Hepatocyte (in vitro differentiated cells): Measurements from ENCODE around the gene CSTPP1. TPM values are rescaled to one million over a fixed set of nuclear protein-coding genes. Genes with fewer than 3 reads are reported as not detected.
A peak's percentile ranks its signal among the peaks of the same experiment; 100 is the strongest.
"Not testable (repeated sequence)": the region's sequence is repeated elsewhere in the genome, so short reads cannot be mapped to it uniquely, and the experiment has no call there.

Source experiments
- DNase-seq: peaks from one replicate; pipeline ENCODE4 v3.0.0-alpha.2; 2016; ENCODE audit warnings: low spot score
- H2AFZ ChIP-seq: fragments of 200-600 bp; sonication (generic); 2 replicates; pipeline ENCODE4 v1.6.0; 2016; ENCODE audit warnings: antibody characterized with exemption, mild to moderate bottlenecking
- H3K27ac ChIP-seq: fragments of 200-600 bp; sonication (generic); 2 replicates; pipeline ENCODE4 v1.5.1; 2016; ENCODE audit warnings: mild to moderate bottlenecking
- H3K27me3 ChIP-seq: fragments of 200-600 bp; sonication (generic); 2 replicates; pipeline ENCODE4 v1.6.1; 2016
- H3K36me3 ChIP-seq: fragments of 200-600 bp; sonication (generic); replicated peaks from 2 replicates; pipeline ENCODE4 v1.5.1; 2016; ENCODE audit warnings: low read depth; ENCODE audit not compliant: insufficient read depth
- H3K4me1 ChIP-seq: fragments of 200-600 bp; sonication (generic); 2 replicates; pipeline ENCODE4 v1.5.1; 2016; ENCODE audit warnings: mild to moderate bottlenecking, moderate library complexity; ENCODE audit not compliant: insufficient read depth
- H3K4me2 ChIP-seq: fragments of 200-600 bp; sonication (generic); 2 replicates; pipeline ENCODE4 v1.6.0; 2016
- H3K4me3 ChIP-seq: fragments of 200-600 bp; sonication (generic); 2 replicates; pipeline ENCODE4 v1.5.1; 2016; ENCODE audit warnings: mild to moderate bottlenecking
- H3K79me2 ChIP-seq: fragments of 200-600 bp; sonication (generic); 2 replicates; pipeline ENCODE4 v1.6.0; 2017; ENCODE audit warnings: mild to moderate bottlenecking
- H3K9me2 ChIP-seq: fragments of 200-600 bp; sonication (generic); replicated peaks from 2 replicates; pipeline ENCODE4 v1.6.0; 2017; ENCODE audit warnings: mild to moderate bottlenecking; ENCODE audit not compliant: insufficient read depth
- H3K9me3 ChIP-seq: fragments of 200-600 bp; sonication (generic); 2 replicates; pipeline ENCODE4 v1.5.1; 2016; ENCODE audit warnings: low read depth, mild to moderate bottlenecking
- H4K20me1 ChIP-seq: fragments of 200-600 bp; sonication (generic); 2 replicates; pipeline ENCODE4 v1.6.0; 2016; ENCODE audit warnings: mild to moderate bottlenecking; ENCODE audit not compliant: insufficient read depth, poor library complexity, severe bottlenecking
- EZH2 ChIP-seq: fragments of 200-600 bp; sonication (generic); IDR thresholded peaks from 2 replicates; pipeline ENCODE4 v1.6.1; 2016; ENCODE audit warnings: antibody characterized with exemption, mild to moderate bottlenecking, borderline replicate concordance
- EZH2phosphoT487 ChIP-seq: fragments of 200-600 bp; sonication (generic); IDR thresholded peaks from one replicate; pipeline ENCODE4 v1.6.1; 2018; ENCODE audit warnings: antibody characterized with exemption, mild to moderate bottlenecking, low read depth, moderate library complexity; ENCODE audit not compliant: unreplicated experiment, severe bottlenecking
- WGBS: methylation state at CpG from one replicate; pipeline ENCODE4 v1.1.6; 2016; ENCODE audit warnings: low lambda C conversion rate; ENCODE audit errors: missing lambda C conversion rate; 5-methylcytosine and 5-hydroxymethylcytosine counted together
- polyA plus RNA-seq: library from polyadenylated mRNA; unstranded; fragments of >200 nt; fragmentation: Nextera tagmentation; extraction: Ambion mirVana; gene quantifications from 2 replicates; pipeline ENCODE4 v1.2.1, GENCODE V29; 2016
- total RNA-seq: library from RNA; depleted of rRNA; stranded (reverse); fragments of >200 nt; gene quantifications from 2 replicates; pipeline ENCODE4 v1.2.3, GENCODE V29; 2014
- TF ChIP-seq, protein P1 (sequence below): fragments of 200-600 bp; sonication (generic); IDR thresholded peaks from 2 replicates; pipeline ENCODE4 v1.5.1; 2016; ENCODE audit warnings: antibody characterized with exemption, mild to moderate bottlenecking; ENCODE audit not compliant: poor library complexity

CSTPP1 gene
- total and polyA plus RNA-seq, 2 experiments from 2014 or later = 23.0 to 44.3 TPM

DNA sequence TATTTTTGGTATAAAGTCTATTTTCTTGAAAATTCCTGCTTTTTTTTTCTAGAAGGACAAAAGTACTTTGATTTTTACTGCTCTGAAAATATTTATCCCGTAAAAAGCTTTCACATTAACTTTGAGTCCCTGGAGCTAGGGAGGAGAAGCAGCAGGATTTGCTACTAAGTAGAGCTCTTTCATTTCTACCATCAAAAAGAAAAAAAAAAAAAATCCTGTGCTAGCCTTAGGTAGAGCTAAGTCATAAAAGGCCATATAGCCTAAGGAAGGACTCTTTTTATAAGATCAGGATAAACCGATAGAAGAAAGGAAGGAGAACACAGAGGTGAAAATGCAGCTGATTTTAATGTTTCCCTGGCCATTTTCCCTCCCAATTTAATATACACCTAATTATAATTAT lies 48.0 kb downstream of the CSTPP1 start:
- H3K9me2 ChIP-seq = no peaks in the 10 kb centered on the region
- H3K4me2 ChIP-seq = peak overlapping the region; percentile 36
- no peak for DNase-seq
- H3K4me1 ChIP-seq = peaks cover 4% of the 10 kb centered on the region
- no peaks in the 10 kb centered on the region for H3K36me3 ChIP-seq
- 58% methylated on average over 2 of the region's 2 CpGs for WGBS
- peaks cover 4% of the 10 kb centered on the region for H3K79me2 ChIP-seq
- H3K9me3 ChIP-seq = no peaks in the 10 kb centered on the region
- no peak overlapping the region for H3K27ac ChIP-seq
- H3K4me3 ChIP-seq = no peak overlapping the region
- no peaks in the 10 kb centered on the region for H4K20me1 ChIP-seq
- H3K27me3 ChIP-seq = no peaks in the 10 kb centered on the region
- TF ChIP-seq EZH2 = no peak
- H2AFZ ChIP-seq = no peak overlapping the region

DNA sequence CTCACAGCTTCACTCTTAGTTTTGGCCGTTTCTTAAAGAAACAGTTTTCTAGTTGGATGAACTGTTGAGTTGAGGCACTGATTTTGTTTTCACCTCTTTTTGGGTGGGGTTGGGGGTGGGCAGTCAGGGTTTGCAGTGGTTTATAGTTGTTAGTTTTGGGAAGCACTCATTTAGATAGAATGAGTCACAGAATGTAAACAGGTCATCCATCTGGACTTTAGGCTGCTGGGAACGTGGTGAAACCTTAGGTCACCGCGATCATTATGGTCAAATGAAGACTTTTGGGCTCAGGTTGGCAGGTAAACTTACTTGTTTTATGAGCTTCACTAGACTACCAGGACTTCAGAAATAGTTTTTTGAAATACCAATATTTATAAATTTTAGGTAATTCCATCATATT lies 48.4 kb downstream of the CSTPP1 start:
- Histone ChIP-seq H3K27ac (no peak overlapping the region), H3K4me3 (no peak overlapping the region), H3K9me2 (no peaks in the 10 kb centered on the region), H3K79me2 (peaks cover 4% of the 10 kb centered on the region), H3K4me1 (peaks cover 4% of the 10 kb centered on the region), H2AFZ (no peak overlapping the region), H3K9me3 (no peaks in the 10 kb centered on the region), H3K36me3 (no peaks in the 10 kb centered on the region), H4K20me1 (no peaks in the 10 kb centered on the region), H3K27me3 (no peaks in the 10 kb centered on the region), H3K4me2 (peak overlapping the region; percentile 36)
- no peak for TF ChIP-seq EZH2
- TF ChIP-seq, protein P1, sequence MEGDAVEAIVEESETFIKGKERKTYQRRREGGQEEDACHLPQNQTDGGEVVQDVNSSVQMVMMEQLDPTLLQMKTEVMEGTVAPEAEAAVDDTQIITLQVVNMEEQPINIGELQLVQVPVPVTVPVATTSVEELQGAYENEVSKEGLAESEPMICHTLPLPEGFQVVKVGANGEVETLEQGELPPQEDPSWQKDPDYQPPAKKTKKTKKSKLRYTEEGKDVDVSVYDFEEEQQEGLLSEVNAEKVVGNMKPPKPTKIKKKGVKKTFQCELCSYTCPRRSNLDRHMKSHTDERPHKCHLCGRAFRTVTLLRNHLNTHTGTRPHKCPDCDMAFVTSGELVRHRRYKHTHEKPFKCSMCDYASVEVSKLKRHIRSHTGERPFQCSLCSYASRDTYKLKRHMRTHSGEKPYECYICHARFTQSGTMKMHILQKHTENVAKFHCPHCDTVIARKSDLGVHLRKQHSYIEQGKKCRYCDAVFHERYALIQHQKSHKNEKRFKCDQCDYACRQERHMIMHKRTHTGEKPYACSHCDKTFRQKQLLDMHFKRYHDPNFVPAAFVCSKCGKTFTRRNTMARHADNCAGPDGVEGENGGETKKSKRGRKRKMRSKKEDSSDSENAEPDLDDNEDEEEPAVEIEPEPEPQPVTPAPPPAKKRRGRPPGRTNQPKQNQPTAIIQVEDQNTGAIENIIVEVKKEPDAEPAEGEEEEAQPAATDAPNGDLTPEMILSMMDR = no peak
- no peak for TF ChIP-seq EZH2phosphoT487
- WGBS = 59% methylated on average over 4 of the region's 4 CpGs
- DNase-seq = no peak

DNA sequence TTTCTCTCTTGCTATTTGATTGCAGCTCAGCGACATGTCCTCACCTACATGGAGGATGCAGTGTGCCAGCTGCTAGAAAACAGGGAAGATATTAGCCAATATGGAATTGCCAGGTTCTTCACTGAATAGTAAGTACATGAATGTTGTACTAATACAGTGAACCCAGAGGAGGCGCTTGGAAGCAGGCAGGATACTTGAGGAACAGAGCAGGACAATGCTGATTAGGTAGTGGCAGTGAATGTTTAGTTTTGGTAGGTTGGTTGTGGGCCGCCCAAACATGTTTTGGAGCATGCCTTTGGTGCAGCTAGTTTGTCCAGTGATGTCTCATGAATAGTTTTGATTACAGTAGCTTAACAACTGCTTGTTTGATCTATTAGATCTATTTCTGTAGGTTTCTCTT lies 50.6 kb downstream of the CSTPP1 start:
- WGBS = 95% methylated on average over 3 of the region's 3 CpGs

DNA sequence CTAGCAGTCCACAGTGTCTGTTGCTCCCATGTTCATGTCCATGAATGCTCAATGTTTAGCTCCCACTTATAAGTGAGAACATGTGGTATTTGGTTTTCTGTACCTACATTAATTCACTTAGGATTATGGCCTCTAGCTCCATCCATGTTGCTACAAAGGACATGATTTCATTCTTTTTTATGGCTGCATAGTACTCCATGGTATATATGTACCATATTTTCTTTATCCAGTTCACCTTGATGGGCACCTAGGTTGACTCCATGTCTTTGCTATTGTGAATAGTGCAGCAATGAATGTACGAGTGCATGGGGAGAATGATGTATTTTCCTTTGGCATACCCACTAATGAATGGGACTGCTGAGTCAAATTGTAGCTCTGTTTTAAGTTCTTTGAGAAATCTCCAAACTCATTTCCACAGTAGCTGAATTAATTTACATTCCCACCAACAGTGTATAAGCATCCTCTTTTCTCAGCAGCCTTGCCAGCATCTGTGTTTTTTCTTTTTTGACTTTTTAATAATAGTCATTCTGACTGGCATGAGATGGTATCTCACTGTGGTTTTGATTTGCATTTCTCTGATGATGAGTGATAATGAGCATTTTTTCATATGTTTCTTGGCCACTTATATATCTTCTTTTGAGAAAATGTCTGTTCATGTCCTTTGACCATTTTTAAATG lies 53.4 kb downstream of the CSTPP1 start:
- H3K79me2 ChIP-seq, H3K9me3 ChIP-seq, H4K20me1 ChIP-seq, H3K4me3 ChIP-seq, DNase-seq, H3K9me2 ChIP-seq, H3K27me3 ChIP-seq, H3K36me3 ChIP-seq, H3K27ac ChIP-seq, H3K4me1 ChIP-seq, H3K4me2 ChIP-seq, H2AFZ ChIP-seq: not testable (repeated sequence)
- 90% methylated on average over 1 of the region's 1 CpG for WGBS

More for the DNA sequence above, 50.6 kb downstream of the CSTPP1 start:
- Histone ChIP-seq H3K9me3 (no peaks in the 10 kb centered on the region), H3K79me2 (no peaks in the 10 kb centered on the region), H3K4me2 (no peak overlapping the region), H4K20me1 (no peaks in the 10 kb centered on the region), H3K27me3 (no peaks in the 10 kb centered on the region), H2AFZ (no peak overlapping the region), H3K4me3 (no peak overlapping the region), H3K27ac (no peak overlapping the region), H3K36me3 (no peaks in the 10 kb centered on the region), H3K4me1 (peaks cover 4% of the 10 kb centered on the region), H3K9me2 (no peaks in the 10 kb centered on the region)
- no peak for TF ChIP-seq EZH2
- TF ChIP-seq, protein P1 = no peak
- TF ChIP-seq EZH2phosphoT487 = no peak
- DNase-seq = no peak
